Spleen (tissue), 11 donors: Measurements from ENCODE around the gene ARL14EP. TPM values are rescaled to one million over a fixed set of nuclear protein-coding genes. Genes with fewer than 3 reads are reported as not detected.

Source experiments
- DNase-seq: peaks from one replicate; pipeline ENCODE4 v3.0.0-alpha.2; 2020
- H3K27ac ChIP-seq, 8 donors: fragments of 200-600 bp; sonication (generic) in 7 of 8; 1 replicate in 4 of 8; 2 replicates in 4 of 8; pipeline versions ENCODE4 v1.5.0 to v1.8.0; 2016 to 2021; ENCODE audit warnings: inconsistent platforms in 4 of 8, mild to moderate bottlenecking in 4 of 8, moderate library complexity in 1 of 8
- H3K27me3 ChIP-seq, 7 donors: fragments of 200-600 bp; sonication (generic) in 6 of 7; replicated peaks in 1 of 7; 1 replicate in 4 of 7; 2 replicates in 3 of 7; pipeline versions ENCODE4 v1.5.0 to v1.8.0; 2016 to 2021; ENCODE audit warnings: inconsistent platforms in 3 of 7, mild to moderate bottlenecking in 1 of 7
- H3K36me3 ChIP-seq, 6 donors: fragments of 200-600 bp; sonication (generic) in 5 of 6; 1 replicate in 4 of 6; 2 replicates in 2 of 6; pipeline versions ENCODE4 v1.5.0 to v1.8.0; 2016 to 2021; ENCODE audit warnings: inconsistent platforms in 2 of 6
- H3K4me1 ChIP-seq, 6 donors: fragments of 200-600 bp; sonication (generic) in 5 of 6; 1 replicate in 3 of 6; 2 replicates in 3 of 6; pipeline versions ENCODE4 v1.5.0 to v1.8.0; 2016 to 2021; ENCODE audit warnings: inconsistent platforms in 3 of 6
- H3K4me3 ChIP-seq, 8 donors: fragments of 200-600 bp; sonication (generic) in 7 of 8; 1 replicate in 4 of 8; 2 replicates in 4 of 8; pipeline versions ENCODE4 v1.5.0 to v1.8.0; 2016 to 2021; ENCODE audit warnings: inconsistent platforms in 4 of 8, mild to moderate bottlenecking in 4 of 8, moderate library complexity in 2 of 8
- H3K9me3 ChIP-seq, 8 donors: fragments of 200-600 bp; sonication (generic) in 7 of 8; 1 replicate in 4 of 8; 2 replicates in 4 of 8; pipeline versions ENCODE4 v1.5.0 to v1.8.0; 2016 to 2021; ENCODE audit warnings: inconsistent platforms in 4 of 8
- POLR2A ChIP-seq, 3 donors: fragments of 450-650 bp; IDR thresholded peaks; one replicate each; pipeline ENCODE4 v1.5.1; 2017; ENCODE audit warnings: antibody characterized with exemption in 3 of 3, mild to moderate bottlenecking in 1 of 3
- POLR2AphosphoS5 ChIP-seq, 3 donors: sonication (generic); formaldehyde crosslinking; IDR thresholded peaks; one replicate each; pipeline ENCODE4 v1.5.1; 2017; ENCODE audit warnings: antibody characterized with exemption in 3 of 3
- WGBS, 5 donors: extraction: QIAGEN DNeasy Blood & Tissue Kit in 3 of 5; methylation state at CpG; one replicate each; pipeline versions ENCODE4 v1.1.5 to v1.1.7; 2013 to 2018; 5-methylcytosine and 5-hydroxymethylcytosine counted together
- intact Hi-C: fragments of 100-400 bp; cut with DNase I; formaldehyde crosslinking; loops from one replicate; pipeline ENCODE4 v1.15.0; 2023; ENCODE audit warnings: low total_unique reads
- polyA plus RNA-seq, 3 donors: library from polyadenylated mRNA; stranded (reverse); fragments of 200-250 nt; gene quantifications; one replicate each; pipeline ENCODE4 v1.2.1, GENCODE V29; 2013
- total RNA-seq, 7 donors: library from RNA; depleted of rRNA in 3 of 7; stranded (reverse); fragments of >200 nt in 3 of 7; fragmentation: NEBNext Ultra II Directional in 4 of 7; extraction: Animal tissue kit (Norgen Biotek cat#: 25700) in 4 of 7; gene quantifications; one replicate each; pipeline versions ENCODE4 v1.1.0 to v1.2.1, GENCODE V29; 2016 to 2021
- TF ChIP-seq, protein P1 (sequence below), 11 experiments: fragments of 200-600 bp in 7 of 11; fragments of 450-650 bp in 4 of 11; sonication (generic) in 4 of 11; IDR thresholded peaks in 8 of 11; conservative IDR thresholded peaks in 3 of 11; 1 replicate in 7 of 11; 2 replicates in 4 of 11; pipeline versions ENCODE4 v1.4.0 to v1.8.0; 2016 to 2021; ENCODE audit warnings: antibody characterized with exemption in 11 of 11, inconsistent platforms in 4 of 11, mild to moderate bottlenecking in 1 of 11
- donor health status: healthy with polysubstance abuse.
- donor health status: DM: no; HTN: no; CAD: no; lungs with moderate emphysema.
- donor health status: DM: no; HTN: no; CAD: no.
- donor health status: Bipolar disorder and iron deficiency.
- donor health status: healthy.
- donor health status: DM: no; HTN: no; CAD: no.
- donor health status: DM: yes; HTN: yes; CAD: no.

Gene ARL14EP
- total and polyA plus RNA-seq, 10 donors = 15.6 to 40.3 (median 31.7) TPM

GRCh38 chr11:30333405-30333804 lies 10.5 kb downstream of the ARL14EP start:
- Histone ChIP-seq H3K4me1 (peaks cover 0 to 40% (median 18%) of the 10 kb centered on the region in 6 donors), H3K27me3 (no peaks in the 10 kb centered on the region), H3K36me3 (peaks cover 0 to 84% (median 63%) of the 10 kb centered on the region in 6 donors), H3K4me3 (no peak overlapping the region), H3K9me3 (no peaks in the 10 kb centered on the region), H3K27ac (no peak overlapping the region)
- no peak for TF ChIP-seq POLR2AphosphoS5 (IDR thresholded peaks at IDR 0.05)
- TF ChIP-seq, protein P1, sequence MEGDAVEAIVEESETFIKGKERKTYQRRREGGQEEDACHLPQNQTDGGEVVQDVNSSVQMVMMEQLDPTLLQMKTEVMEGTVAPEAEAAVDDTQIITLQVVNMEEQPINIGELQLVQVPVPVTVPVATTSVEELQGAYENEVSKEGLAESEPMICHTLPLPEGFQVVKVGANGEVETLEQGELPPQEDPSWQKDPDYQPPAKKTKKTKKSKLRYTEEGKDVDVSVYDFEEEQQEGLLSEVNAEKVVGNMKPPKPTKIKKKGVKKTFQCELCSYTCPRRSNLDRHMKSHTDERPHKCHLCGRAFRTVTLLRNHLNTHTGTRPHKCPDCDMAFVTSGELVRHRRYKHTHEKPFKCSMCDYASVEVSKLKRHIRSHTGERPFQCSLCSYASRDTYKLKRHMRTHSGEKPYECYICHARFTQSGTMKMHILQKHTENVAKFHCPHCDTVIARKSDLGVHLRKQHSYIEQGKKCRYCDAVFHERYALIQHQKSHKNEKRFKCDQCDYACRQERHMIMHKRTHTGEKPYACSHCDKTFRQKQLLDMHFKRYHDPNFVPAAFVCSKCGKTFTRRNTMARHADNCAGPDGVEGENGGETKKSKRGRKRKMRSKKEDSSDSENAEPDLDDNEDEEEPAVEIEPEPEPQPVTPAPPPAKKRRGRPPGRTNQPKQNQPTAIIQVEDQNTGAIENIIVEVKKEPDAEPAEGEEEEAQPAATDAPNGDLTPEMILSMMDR (IDR thresholded peaks at IDR 0.05 in 8 of 11, conservative IDR thresholded peaks at IDR 0.05 in 3 of 11) = peak in 4 of 11 experiments; percentile 16 to 28 (median 24)
- no peak for DNase-seq
- WGBS, 5 donors = 75 to 88% (median 84%) methylated on average over 3 of the region's 3 CpGs
- intact Hi-C loops = no loop called here

GRCh38 chr11:30342736-30343166 lies 19.8 kb downstream of the ARL14EP start:
- Histone ChIP-seq H3K36me3 (peaks cover 0 to 31% (median 5%) of the 10 kb centered on the region in 6 donors), H3K27ac (peak overlapping the region in 7 of 8 donors; percentile 45 to 77 (median 65)), H3K9me3 (no peaks in the 10 kb centered on the region), H3K27me3 (no peaks in the 10 kb centered on the region), H3K4me1 (peaks cover 0 to 42% (median 10%) of the 10 kb centered on the region in 6 donors), H3K4me3 (no peak overlapping the region)
- intact Hi-C loops = loop anchor here (10.0 kb wide), 1 partner anchor 512 kb away; no protein-coding TSS in a partner anchor
- DNase-seq = no peak
- 43 to 77% (median 53%) methylated on average over 1 of the region's 1 CpG for WGBS, 5 donors
- TF ChIP-seq POLR2AphosphoS5 (IDR thresholded peaks at IDR 0.05) (peak in 1 of 3 donors; percentile 41), POLR2A (IDR thresholded peaks at IDR 0.05) (no peak)

DNA sequence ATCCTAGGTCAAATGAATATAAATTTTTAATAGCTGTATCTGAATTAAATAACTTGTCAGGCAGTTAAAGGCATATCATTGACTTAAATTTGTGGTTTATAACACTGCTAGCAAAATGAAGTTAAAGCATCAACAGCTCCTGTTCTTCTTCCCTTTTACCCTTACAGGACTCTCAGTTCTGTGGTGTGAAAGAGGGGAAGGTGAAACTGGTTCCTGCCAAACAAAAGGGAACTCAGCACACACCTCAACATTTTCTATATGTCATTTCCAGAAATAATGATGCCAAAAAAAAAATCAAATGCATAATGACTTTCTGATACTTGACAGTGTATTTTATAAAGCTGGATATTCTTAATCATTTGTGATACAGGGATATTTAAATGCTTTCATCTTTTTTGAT lies 21.2 kb downstream of the ARL14EP start:
- peaks cover 0 to 18% (median 0%) of the 10 kb centered on the region in 6 donors for H3K36me3 ChIP-seq
- TF ChIP-seq POLR2A (IDR thresholded peaks at IDR 0.05) = no peak
- TF ChIP-seq, protein P1 (IDR thresholded peaks at IDR 0.05 in 8 of 11, conservative IDR thresholded peaks at IDR 0.05 in 3 of 11) = no peak
- no peak for TF ChIP-seq POLR2AphosphoS5 (IDR thresholded peaks at IDR 0.05)
- H3K4me3 ChIP-seq = no peak overlapping the region
- no peak for DNase-seq
- H3K9me3 ChIP-seq = no peaks in the 10 kb centered on the region
- H3K27ac ChIP-seq = peak overlapping the region in 7 of 8 donors; percentile 45 to 77 (median 65)
- intact Hi-C loops = loop anchor here (10.0 kb wide), 1 partner anchor 511 kb away; no protein-coding TSS in a partner anchor
- H3K27me3 ChIP-seq = no peaks in the 10 kb centered on the region
- H3K4me1 ChIP-seq = peaks cover 0 to 42% (median 10%) of the 10 kb centered on the region in 6 donors

GRCh38 chr11:30345644-30346043 lies 22.7 kb downstream of the ARL14EP start:
- intact Hi-C loops = loop anchor here (5.0 to 10.0 kb wide), 2 partner anchors 509 to 572 kb away; no protein-coding TSS in a partner anchor
- DNase-seq = no peak
- Histone ChIP-seq H3K27ac (no peak overlapping the region), H3K36me3 (peaks cover 0 to 7% (median 0%) of the 10 kb centered on the region in 6 donors), H3K4me3 (no peak overlapping the region), H3K4me1 (peaks cover 0 to 42% (median 10%) of the 10 kb centered on the region in 6 donors), H3K9me3 (no peaks in the 10 kb centered on the region), H3K27me3 (no peaks in the 10 kb centered on the region)
- WGBS, 5 donors = 91 to 98% (median 93%) methylated on average over 4 of the region's 4 CpGs
- TF ChIP-seq POLR2AphosphoS5 (IDR thresholded peaks at IDR 0.05) (no peak), POLR2A (IDR thresholded peaks at IDR 0.05) (no peak)

DNA sequence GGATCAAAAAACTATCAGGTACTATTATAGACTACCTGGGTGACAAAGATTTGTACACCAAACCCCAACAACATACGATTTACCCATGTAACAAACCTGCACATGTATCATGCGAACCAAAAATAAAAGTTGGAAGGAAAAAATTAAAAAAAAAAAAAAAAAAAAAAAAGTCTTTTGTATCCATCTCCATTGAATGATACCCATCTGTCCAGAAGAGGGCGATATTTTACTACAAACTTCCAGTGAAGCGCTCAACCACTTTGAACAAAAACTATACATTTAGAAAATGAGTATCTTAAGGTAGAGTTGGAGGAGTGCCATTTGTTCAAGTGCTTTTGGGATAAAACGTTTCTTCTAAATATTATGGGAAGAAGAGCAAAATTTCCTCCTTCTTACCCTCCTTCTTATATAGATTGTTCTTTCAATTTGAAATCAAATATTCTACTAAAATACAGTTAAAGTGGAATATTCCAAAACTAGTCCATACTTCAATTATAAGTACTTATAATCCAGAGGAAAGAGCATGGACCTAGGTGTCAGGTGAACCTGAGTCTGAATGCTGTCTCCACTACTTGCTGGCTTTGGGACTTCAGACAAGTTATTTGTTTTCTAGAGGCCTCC lies 23.3 kb downstream of the ARL14EP start:
- Histone ChIP-seq H3K27ac (no peak overlapping the region), H3K9me3 (no peaks in the 10 kb centered on the region), H3K27me3 (no peaks in the 10 kb centered on the region), H3K4me1 (peaks cover 0 to 42% (median 10%) of the 10 kb centered on the region in 6 donors), H3K36me3 (peaks cover 0 to 1% (median 0%) of the 10 kb centered on the region in 6 donors), H3K4me3 (no peak overlapping the region)
- no peak for TF ChIP-seq POLR2AphosphoS5 (IDR thresholded peaks at IDR 0.05)
- TF ChIP-seq, protein P1 (IDR thresholded peaks at IDR 0.05 in 8 of 11, conservative IDR thresholded peaks at IDR 0.05 in 3 of 11) = peak; percentile 19 to 76 (median 61)
- intact Hi-C loops = loop anchor here (5.0 to 10.0 kb wide), 2 partner anchors 509 to 571 kb away; no protein-coding TSS in a partner anchor
- WGBS, 5 donors = 8 to 18% (median 13%) methylated on average over 5 of the region's 5 CpGs
- DNase-seq = no peak
